K562 (cell line): ENCODE measurements around the gene ACTN4. TPM values are rescaled to one million over a fixed set of nuclear protein-coding genes. Genes with fewer than 3 reads are reported as not detected.

Source experiments
- ADNP ChIP-seq: fragments of 200-800 bp; sonication (Bioruptor generic); IDR thresholded peaks from 2 replicates; pipeline ENCODE4 v1.6.1; 2016; ENCODE audit warnings: missing genetic modification characterization, missing compliant biosample characterization
- BCLAF1 ChIP-seq, 2 experiments: fragments of 450-650 bp in 1 of 2; IDR thresholded peaks; 2 replicates each; pipeline ENCODE4 v1.6.1; 2011 to 2017; ENCODE audit warnings: low read depth in 2 of 2, antibody characterized with exemption in 1 of 2, borderline replicate concordance in 1 of 2, low read length in 1 of 2, mild to moderate bottlenecking in 1 of 2, mixed read lengths in 1 of 2; ENCODE audit not compliant: control insufficient read depth in 1 of 2
- FUS ChIP-seq: fragments of 200-400 bp; formaldehyde crosslinking; optimal IDR thresholded peaks from 2 replicates; pipeline ENCODE3; 2017; ENCODE audit warnings: low read depth, low read length
- GABPB2 ChIP-seq: fragments of 250-450 bp; sonication (Bioruptor Pico); conservative IDR thresholded peaks from 2 replicates; pipeline ENCODE4 v1.5.1; 2021; ENCODE audit warnings: mild to moderate bottlenecking
- GATAD2B ChIP-seq: fragments of 450-650 bp; IDR thresholded peaks from 2 replicates; pipeline ENCODE4 v1.6.1; 2017; ENCODE audit warnings: mild to moderate bottlenecking, borderline replicate concordance
- KHSRP ChIP-seq: fragments of 450-650 bp; IDR thresholded peaks from 2 replicates; pipeline ENCODE4 v1.6.1; 2017
- SP2 ChIP-seq: IDR thresholded peaks from 2 replicates; pipeline ENCODE4 v1.6.1; 2011; ENCODE audit warnings: mild to moderate bottlenecking, low read depth, low read length, moderate library complexity; ENCODE audit not compliant: poor library complexity, severe bottlenecking; ENCODE audit errors: extremely low read depth
- ZNF395 ChIP-seq: fragments of 200-800 bp; sonication (Bioruptor generic); IDR thresholded peaks from 2 replicates; pipeline ENCODE4 v1.6.1; 2017; ENCODE audit warnings: missing genetic modification characterization, missing compliant biosample characterization
- ZNF583 ChIP-seq: fragments of 250-450 bp; sonication (Bioruptor Pico); IDR thresholded peaks from 2 replicates; pipeline ENCODE4 v1.4.0; 2020
- ZSCAN32 ChIP-seq: fragments of 450-650 bp; formaldehyde crosslinking; IDR thresholded peaks from 2 replicates; pipeline ENCODE4 v1.4.0; 2020; ENCODE audit warnings: mild to moderate bottlenecking, moderate library complexity
- polyA plus RNA-seq, 8 experiments: library from polyadenylated mRNA; depleted of rRNA in 4 of 8; stranded (reverse) in 5 of 8; unstranded in 3 of 8; fragments of >200 nt; fragmentation: Nextera tagmentation in 2 of 8; fragmentation: Illumina TruSeq in 1 of 8; extraction: Ambion mirVana in 2 of 8; extraction: Trizol in 1 of 8; gene quantifications; 2 replicates each; pipeline versions ENCODE4 v1.2.1 to v1.2.3, GENCODE V29; 2011 to 2014; ENCODE audit warnings: inconsistent platforms in 1 of 8, missing spikeins in 1 of 8
- total RNA-seq, 7 experiments: library from RNA; depleted of rRNA in 6 of 7; stranded (reverse); fragments of >200 nt in 6 of 7; fragmentation: Illumina TruSeq in 2 of 7; extraction: Trizol in 2 of 7; gene quantifications; 2 replicates each; pipeline versions ENCODE4 v1.2.1 to v1.2.3, GENCODE V29; 2011 to 2021; ENCODE audit warnings: low replicate concordance in 1 of 7
- TF ChIP-seq, protein P1 (sequence below), 2 experiments: fragments of 450-650 bp; IDR thresholded peaks; 2 replicates each; pipeline ENCODE4 v1.6.1; 2018; ENCODE audit warnings: mild to moderate bottlenecking in 2 of 2, low read depth in 1 of 2; ENCODE audit not compliant: partially characterized antibody in 2 of 2
- TF ChIP-seq, protein P2 (sequence below): sonication (generic); formaldehyde crosslinking; IDR thresholded peaks from 2 replicates; pipeline ENCODE4 v1.8.1; 2022; ENCODE audit warnings: missing genetic modification reagents
- TF ChIP-seq, protein P3 (sequence below): fragments of 450-650 bp; conservative IDR thresholded peaks from 2 replicates; pipeline ENCODE4 v1.6.1; 2016; ENCODE audit warnings: missing genetic modification characterization, low read depth, mild to moderate bottlenecking, control low read depth, missing compliant biosample characterization

The ACTN4 gene
- total and polyA plus RNA-seq, 9 of the 15 experiments (the other 6 are each of a cell fraction or from before 2014, with no cell fraction given), result 3.1 to 385 (median 125) TPM

DNA sequence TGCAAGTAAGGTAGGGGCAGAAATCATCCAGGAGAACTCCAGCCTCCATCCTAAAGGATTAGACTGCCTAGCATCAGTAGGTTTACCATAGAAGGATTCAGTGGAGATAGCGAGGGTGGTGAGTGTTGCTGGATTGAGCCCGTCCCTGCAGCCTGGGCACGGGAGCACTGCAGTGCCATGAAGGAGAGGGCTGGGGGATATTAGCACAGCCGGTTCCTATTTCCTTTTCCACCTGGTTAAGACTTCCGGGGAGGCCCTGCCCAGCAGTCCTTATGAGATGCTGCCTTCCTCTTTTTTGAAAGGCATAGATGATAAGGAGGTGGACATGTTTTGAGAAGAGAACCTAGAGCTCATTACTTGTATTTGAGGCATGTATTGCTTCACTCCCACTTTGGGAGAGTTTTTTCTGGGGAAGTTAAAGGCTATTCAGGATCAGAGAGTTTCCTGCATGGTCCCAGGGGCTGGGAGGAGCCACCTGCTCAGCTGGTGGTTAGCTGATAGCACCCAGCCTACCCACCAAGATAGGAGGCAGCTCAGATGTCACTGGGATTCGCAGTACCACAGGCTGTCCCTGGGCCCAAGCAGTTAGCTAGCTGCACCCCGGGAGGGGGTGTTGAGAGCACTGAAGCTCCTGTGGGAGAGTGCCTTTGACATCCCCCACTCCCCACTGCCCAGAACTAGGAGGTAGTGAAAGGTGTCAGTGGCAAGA lies 17.2 kb downstream of the ACTN4 start (continued):
- TF ChIP-seq, protein P1, sequence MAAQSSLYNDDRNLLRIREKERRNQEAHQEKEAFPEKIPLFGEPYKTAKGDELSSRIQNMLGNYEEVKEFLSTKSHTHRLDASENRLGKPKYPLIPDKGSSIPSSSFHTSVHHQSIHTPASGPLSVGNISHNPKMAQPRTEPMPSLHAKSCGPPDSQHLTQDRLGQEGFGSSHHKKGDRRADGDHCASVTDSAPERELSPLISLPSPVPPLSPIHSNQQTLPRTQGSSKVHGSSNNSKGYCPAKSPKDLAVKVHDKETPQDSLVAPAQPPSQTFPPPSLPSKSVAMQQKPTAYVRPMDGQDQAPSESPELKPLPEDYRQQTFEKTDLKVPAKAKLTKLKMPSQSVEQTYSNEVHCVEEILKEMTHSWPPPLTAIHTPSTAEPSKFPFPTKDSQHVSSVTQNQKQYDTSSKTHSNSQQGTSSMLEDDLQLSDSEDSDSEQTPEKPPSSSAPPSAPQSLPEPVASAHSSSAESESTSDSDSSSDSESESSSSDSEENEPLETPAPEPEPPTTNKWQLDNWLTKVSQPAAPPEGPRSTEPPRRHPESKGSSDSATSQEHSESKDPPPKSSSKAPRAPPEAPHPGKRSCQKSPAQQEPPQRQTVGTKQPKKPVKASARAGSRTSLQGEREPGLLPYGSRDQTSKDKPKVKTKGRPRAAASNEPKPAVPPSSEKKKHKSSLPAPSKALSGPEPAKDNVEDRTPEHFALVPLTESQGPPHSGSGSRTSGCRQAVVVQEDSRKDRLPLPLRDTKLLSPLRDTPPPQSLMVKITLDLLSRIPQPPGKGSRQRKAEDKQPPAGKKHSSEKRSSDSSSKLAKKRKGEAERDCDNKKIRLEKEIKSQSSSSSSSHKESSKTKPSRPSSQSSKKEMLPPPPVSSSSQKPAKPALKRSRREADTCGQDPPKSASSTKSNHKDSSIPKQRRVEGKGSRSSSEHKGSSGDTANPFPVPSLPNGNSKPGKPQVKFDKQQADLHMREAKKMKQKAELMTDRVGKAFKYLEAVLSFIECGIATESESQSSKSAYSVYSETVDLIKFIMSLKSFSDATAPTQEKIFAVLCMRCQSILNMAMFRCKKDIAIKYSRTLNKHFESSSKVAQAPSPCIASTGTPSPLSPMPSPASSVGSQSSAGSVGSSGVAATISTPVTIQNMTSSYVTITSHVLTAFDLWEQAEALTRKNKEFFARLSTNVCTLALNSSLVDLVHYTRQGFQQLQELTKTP (IDR thresholded peaks at IDR 0.05; ENCODE audit: low read depth in 1 of 2, partially characterized antibody in 2 of 2), result no peak
- TF ChIP-seq GATAD2B (no peak), FUS (no peak), ZSCAN32 (CRISPR knock-in tag) (no peak), BCLAF1 (IDR thresholded peaks at IDR 0.05; ENCODE audit: borderline replicate concordance in 1 of 2, control insufficient read depth in 1 of 2, low read depth in 2 of 2, low read length in 1 of 2) (no peak), GABPB2 (CRISPR knock-in tag) (no peak), KHSRP (no peak), ZNF395 (CRISPR knock-in tag) (no peak; the same call in 1 of the 2 replicates), ZNF583 (CRISPR knock-in tag) (no peak), ADNP (tag) (no peak), SP2 (no peak)
- TF ChIP-seq, protein P2, sequence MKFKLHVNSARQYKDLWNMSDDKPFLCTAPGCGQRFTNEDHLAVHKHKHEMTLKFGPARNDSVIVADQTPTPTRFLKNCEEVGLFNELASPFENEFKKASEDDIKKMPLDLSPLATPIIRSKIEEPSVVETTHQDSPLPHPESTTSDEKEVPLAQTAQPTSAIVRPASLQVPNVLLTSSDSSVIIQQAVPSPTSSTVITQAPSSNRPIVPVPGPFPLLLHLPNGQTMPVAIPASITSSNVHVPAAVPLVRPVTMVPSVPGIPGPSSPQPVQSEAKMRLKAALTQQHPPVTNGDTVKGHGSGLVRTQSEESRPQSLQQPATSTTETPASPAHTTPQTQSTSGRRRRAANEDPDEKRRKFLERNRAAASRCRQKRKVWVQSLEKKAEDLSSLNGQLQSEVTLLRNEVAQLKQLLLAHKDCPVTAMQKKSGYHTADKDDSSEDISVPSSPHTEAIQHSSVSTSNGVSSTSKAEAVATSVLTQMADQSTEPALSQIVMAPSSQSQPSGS, result no peak
- TF ChIP-seq, protein P3, sequence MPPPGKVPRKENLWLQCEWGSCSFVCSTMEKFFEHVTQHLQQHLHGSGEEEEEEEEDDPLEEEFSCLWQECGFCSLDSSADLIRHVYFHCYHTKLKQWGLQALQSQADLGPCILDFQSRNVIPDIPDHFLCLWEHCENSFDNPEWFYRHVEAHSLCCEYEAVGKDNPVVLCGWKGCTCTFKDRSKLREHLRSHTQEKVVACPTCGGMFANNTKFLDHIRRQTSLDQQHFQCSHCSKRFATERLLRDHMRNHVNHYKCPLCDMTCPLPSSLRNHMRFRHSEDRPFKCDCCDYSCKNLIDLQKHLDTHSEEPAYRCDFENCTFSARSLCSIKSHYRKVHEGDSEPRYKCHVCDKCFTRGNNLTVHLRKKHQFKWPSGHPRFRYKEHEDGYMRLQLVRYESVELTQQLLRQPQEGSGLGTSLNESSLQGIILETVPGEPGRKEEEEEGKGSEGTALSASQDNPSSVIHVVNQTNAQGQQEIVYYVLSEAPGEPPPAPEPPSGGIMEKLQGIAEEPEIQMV (tag), result no peak
